HG03060 (cell line): Measurements from ENCODE around the gene GTF2A1.

ENCODE experiments used
- ATAC-seq: cut with Tn5 transposase; IDR thresholded peaks from one replicate; pipeline ENCODE4 v1.9.1; 2021; ENCODE audit warnings: low read depth, moderate number of reproducible peaks; ENCODE audit not compliant: unreplicated experiment

Gene GTF2A1

GRCh38 chr14:81144824-81145603, 75.7 kb downstream of the GTF2A1 start:
- no peak for ATAC-seq

DNA sequence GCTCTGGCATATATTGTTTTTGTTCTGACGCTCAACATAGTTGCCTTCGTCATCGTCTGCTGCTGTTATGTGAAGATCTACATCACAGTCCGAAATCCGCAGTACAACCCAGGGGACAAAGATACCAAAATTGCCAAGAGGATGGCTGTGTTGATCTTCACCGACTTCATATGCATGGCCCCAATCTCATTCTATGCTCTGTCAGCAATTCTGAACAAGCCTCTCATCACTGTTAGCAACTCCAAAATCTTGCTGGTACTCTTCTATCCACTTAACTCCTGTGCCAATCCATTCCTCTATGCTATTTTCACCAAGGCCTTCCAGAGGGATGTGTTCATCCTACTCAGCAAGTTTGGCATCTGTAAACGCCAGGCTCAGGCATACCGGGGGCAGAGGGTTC, 77.0 kb downstream of the GTF2A1 start:
- no peak for ATAC-seq

- ATAC-seq: no peak
Measured at GRCh38 chr14:81141426-81141825, 79.3 kb downstream of the GTF2A1 start.

DNA sequence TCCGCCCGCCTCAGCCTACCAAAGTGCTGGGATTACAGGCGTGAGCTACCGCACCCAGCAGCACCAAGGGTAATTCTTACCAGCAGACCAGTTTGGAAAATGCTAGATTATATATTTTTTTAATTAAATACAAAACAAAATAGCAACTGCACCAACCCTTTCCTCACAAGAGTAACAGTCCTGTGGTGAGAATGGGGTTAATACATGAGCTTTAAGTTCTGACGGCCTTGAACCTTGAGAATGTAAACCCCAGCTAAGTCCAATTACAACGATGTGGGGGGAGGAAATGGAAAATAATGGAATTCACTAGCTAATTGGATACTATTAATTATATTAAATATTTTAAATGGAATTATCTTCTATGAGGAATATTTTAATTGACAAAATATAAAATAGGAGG, 82.3 kb downstream of the GTF2A1 start:
- no peak for ATAC-seq

GRCh38 chr14:81137316-81137715, 83.4 kb downstream of the GTF2A1 start:
- no peak for ATAC-seq

DNA sequence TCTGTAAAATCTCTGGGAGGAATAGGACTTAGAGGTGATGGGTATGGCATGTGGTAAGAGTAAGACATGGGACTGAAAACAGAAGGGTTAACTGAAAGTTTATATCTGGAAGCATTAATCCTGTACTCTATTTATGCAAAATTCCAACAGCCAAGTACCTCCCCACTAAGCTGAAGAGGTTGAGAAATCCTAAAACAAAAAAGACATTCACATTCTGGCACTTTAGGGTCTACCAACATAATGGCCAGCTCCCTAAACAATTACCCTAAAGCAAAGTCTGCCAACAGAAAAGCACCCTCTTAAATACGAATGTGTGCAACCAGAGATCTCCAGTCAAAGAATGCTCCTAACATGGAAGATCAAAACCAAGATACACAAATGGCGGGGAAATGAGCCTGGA, 87.4 kb downstream of the GTF2A1 start:
- no peak for ATAC-seq

DNA sequence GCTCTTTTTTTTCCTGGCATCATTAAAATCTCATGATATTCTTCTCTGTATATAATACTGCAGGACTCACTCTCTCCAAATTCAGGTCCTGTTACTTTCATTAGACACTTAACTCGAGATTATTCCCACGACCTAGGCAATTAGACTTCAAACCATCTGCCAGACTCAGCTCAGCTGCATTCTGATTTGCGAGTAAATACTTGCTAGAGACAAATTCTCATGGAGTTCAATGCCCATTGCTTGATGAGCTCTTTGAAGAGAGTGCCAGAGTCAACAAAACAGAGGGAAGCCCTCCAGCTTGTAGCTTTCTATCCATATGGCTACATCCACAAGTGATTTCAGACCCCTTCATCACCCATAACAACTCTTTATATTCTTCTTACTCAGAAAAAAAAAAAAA, 88.3 kb downstream of the GTF2A1 start:
- no peak for ATAC-seq

GRCh38 chr14:81129242-81129641, 91.5 kb downstream of the GTF2A1 start:
- ATAC-seq: no peak

DNA sequence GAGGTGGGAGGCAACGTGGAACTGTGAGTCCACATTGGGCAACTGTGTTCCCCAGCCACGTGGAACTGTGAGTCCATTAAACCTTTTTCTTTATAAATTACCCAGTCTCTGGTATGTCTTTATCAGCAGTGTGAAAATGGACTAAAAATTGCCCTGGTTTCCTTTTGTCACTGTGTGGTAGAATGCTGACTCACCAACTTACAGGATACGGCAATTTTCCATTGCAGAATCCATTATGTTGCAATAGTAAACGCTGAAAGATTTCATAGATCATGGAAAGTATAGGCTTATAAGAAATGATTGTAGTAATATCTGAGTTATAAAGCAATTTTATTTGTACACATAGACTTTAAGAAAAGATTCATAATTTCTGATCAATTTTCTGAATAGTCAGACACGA, 93.0 kb downstream of the GTF2A1 start:
- no peak for ATAC-seq

GRCh38 chr14:81125536-81125935, 95.2 kb downstream of the GTF2A1 start:
- ATAC-seq: no peak
